ENCODE data around the gene CTSD. TPM values are rescaled to one million over a fixed set of nuclear protein-coding genes. Genes with fewer than 3 reads are reported as not detected.

CTSD gene
- total RNA-seq, 1 donor from 2014 or later = 986 TPM

DNA sequence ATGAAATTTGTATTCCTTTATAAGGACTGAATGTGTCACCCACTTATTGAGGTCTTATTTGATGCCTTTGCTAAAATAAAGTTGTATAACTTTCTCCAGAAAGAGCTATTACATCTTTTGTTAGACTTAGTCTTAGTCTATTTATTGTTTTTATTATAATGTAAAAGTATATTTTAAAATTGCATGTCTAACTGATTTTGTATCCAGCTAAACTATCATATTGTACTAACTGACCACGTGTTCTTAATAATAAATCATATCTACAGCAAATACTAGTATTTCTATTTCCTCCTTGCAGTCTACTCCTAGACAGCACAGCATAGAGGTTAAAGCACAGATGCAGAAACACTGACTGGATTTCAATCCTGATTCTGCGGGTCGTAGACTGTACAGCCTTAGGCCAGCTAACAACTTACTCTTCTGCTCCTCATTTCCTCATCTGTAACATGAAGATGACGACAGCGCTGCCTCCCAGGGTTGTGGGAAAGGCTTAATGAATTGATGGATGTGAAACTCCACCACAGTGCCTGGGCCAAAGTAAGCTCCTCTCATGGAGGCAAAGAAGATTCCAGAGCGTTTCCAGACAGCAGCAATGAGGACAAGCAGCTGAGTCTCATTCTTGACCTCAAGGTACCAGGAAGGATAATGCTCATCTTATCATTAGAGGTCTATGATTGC lies 26.5 kb downstream of the CTSD start:
- ATAC-seq (ENCODE audit: poor library complexity) = no peak
- intact Hi-C loops (cut with DNase I) = no loop called here
- no peak for DNase-seq

GRCh38 chr11:1736447-1736992 lies 27.2 kb downstream of the CTSD start:
- DNase-seq = no peak
- intact Hi-C loops (cut with DNase I) = no loop called here
- ATAC-seq (ENCODE audit: poor library complexity) = no peak

GRCh38 chr11:1735271-1735670 lies 28.5 kb downstream of the CTSD start:
- intact Hi-C loops (cut with DNase I) = no loop called here
- ATAC-seq (ENCODE audit: poor library complexity) = no peak
- no peak for DNase-seq

DNA sequence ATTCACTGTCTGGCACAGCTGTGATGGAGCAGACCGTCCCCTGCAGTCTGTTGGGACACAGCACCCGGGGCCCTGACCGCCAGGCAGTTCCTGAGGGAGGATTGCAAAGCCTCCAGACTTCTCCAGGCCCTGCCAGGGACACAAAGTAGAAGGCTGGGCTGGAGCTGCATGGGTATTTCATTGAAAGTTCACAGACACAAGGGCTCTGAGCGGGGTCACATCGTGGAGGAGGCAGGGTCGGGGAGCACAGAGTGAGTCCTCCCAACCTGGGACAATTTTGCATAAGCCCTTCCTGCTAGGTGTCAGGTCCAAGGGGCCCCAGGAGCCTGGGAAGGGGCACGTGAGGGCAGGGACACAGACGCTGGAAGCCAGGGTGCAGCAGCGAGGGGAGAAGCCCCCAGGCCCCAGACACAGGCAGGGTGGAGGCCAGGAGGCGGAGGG lies 29.1 kb downstream of the CTSD start:
- ATAC-seq (ENCODE audit: poor library complexity) = no peak
- DNase-seq = no peak
- intact Hi-C loops (cut with DNase I) = no loop called here

DNA sequence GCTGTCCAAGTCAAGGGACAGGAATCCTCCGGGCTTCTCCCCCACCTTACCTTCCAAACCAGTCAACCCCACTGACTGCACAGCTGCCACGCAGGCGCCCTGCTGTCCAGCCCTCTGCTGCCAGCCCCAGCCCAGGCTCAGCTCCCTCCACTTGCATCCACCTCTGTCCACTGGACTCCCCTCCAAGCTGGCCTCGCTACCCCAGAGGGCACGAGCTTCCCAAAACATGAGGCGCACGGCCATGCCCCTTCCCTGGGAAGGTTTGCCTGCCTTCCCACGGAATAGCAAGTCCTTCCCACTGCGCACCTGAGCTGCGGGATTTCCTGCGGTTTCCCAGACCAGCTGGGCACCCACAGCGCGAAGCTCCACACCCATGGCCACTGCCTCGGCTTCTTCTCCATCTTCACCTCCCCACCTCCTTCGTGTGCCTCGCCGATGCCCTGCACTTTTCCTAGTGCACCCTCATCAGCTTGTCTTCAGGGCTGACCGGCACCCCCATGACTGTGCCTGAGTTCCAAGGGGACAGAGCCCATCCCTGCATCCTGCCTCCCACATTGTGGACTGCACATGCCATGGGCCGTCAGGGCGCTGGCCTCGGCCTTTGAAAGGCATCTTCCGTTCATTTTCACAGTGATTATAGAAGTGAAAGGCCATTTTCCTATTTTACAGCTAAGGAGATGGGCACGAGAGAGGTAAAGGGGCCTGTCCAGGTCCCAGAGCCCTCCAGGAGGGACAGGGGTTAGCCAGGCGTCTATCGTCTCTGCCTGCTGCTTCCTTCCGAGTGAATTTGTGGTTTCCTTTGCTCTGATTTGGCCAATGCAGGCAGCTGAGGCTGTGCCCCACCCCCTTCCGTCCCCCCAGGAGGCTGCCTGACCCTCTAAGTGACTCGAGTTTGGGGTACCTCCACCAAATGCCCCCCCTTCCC lies 29.7 kb downstream of the CTSD start:
- ATAC-seq (ENCODE audit: poor library complexity) = no peak
- intact Hi-C loops (cut with DNase I) = no loop called here
- DNase-seq = no peak

DNA sequence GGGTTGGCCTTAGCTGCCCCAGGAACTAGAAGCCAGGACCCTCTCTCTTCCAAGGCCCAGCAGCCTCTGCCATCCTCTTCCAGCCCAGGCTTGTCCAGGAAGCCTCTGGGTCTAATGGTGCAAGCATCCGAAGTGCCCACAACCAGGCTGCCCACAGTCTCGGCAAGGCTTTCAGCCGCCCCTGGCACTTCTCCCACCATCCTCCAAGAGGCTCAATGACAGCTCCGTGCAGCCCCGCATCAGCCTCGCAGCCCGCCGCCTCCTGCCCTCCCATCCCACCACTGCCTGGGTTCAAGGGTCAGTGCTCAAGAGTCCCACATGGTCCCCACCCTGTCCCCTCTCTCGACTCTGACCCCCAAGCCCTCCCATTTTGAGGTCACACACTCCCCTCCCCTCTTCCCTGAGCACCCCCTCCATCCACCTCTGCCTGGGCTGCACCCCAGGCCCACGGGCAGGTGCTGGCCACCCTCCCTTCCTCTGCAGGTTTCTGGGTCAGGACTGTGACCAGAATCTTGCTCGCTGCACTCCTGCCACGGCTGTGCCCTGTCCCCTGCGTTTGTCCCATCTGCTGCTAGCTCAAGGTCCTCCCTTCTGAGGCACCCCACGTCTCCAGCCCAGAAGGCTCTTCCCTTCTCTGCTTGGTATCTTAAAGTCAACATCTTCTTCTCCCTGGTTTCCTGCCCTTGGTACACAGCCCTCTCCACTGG lies 30.6 kb downstream of the CTSD start:
- ATAC-seq (ENCODE audit: poor library complexity) = no peak
- intact Hi-C loops (cut with DNase I) = no loop called here

GRCh38 chr11:1732418-1733008 lies 31.2 kb downstream of the CTSD start:
- DNase-seq (no peak), ATAC-seq (ENCODE audit: poor library complexity) (no peak)
- intact Hi-C loops (cut with DNase I) = no loop called here

More for the DNA sequence above, 30.6 kb downstream of the CTSD start:
- DNase-seq = no peak

- intact Hi-C loops (cut with DNase I) = no loop called here
- DNase-seq (no peak), ATAC-seq (ENCODE audit: poor library complexity) (no peak)
Measured at GRCh38 chr11:1731451-1732059, 32.2 kb downstream of the CTSD start.

DNA sequence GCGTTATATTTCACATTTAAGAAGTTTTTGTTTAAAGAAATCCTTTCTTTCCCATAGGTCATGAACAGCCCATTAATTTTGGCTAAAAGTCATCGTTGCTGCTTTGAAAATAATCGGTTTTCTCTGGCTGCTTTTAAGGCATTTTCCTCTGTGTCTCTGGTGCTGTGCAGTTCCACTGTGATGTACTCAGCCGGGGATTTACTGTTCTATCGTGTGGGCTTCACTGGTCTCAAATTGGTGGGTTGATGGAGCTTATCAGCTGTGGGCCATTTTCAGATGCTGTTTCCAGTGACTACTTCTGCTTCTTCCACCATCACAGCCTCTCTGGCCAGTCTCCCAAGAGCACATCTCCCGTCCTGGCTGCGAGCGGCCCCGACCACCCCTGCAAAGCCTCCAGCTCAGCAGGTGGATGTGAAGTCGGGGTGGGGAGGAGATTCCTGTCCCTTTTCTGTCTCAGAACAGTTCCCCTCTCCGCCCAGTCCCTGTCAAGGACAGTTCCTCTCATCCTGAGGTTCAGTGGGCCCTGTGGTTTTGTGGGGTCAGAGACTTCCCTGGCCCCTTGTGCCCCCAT lies 33.6 kb downstream of the CTSD start:
- ATAC-seq (ENCODE audit: poor library complexity) = no peak
- intact Hi-C loops (cut with DNase I) = no loop called here
- no peak for DNase-seq

DNA sequence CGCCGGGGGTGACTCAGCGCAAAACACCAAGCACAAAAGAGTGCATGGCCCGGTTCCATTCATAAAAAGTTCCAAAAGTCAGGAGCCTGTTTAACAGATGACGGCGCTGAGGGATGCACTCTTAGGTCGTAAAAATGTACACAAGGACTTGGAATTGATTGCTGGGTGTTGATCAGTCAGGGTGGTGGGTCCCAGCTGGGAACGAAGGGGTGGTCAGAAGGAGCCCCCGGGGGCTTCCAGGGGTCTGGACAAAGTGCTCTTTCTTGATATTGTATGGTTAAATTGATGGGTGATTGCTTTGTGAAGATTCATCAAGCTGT lies 34.1 kb downstream of the CTSD start:
- ATAC-seq (ENCODE audit: poor library complexity) = no peak
- intact Hi-C loops (cut with DNase I) = no loop called here
- DNase-seq = no peak

DNA sequence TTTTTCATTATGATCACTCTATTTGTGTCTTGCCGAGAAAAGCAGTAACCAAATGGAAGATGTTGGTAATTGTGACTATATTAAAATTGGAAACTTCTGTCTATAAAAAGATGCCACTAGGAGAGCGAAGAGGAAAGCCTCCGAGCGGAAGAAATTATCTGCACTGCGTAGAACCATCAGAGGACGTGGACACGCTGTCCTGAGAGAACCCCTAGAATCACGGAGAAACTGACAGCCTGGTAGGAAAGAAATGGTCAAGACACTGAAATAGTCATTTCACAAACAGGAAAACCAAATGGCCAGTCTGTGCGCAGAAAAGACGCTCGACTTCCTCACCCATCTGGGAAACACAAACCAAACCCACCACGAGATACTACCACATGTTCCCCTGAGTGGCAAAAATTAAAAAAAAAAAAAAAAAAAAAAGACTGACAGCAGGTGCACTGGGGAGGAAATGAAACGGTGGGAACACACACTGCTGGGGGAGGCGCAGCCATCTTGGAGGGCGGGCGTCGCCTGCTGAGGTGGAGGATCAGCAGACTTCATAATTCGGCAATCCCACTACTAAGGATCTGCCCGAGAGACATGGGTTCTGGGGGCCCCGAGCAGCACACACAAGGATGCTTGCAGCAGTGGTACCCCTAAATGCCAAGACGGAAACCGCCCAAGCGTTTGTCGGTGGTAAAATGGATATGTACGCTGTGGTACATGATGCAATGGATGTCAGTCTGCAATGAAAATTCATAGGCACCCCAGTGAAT lies 34.6 kb downstream of the CTSD start:
- intact Hi-C loops (cut with DNase I) = no loop called here
- ATAC-seq (ENCODE audit: poor library complexity) = no peak
- no peak for DNase-seq

DNA sequence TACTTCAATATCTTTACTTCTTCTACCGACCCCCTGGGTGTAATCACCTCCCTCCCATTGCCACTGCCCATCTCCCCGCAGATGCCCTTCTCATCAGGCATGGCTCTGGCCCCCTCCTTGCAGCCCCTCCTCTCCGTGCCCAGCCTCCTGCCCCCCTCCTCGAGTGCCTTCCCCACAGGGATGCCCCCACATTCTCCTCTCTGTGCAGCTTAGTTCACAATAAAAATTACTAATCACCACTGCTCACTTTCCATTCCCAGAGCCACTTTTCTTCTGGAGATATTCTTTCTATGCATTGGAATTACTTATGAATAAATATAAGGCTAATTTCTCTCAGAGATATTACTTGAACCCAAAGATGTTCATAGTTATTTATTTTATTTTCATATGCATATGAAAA lies 35.4 kb downstream of the CTSD start:
- DNase-seq (no peak), ATAC-seq (ENCODE audit: poor library complexity) (no peak)
- intact Hi-C loops (cut with DNase I) = no loop called here

GRCh38 chr11:1727861-1728260 lies 35.9 kb downstream of the CTSD start:
- ATAC-seq (ENCODE audit: poor library complexity) (no peak), DNase-seq (no peak)
- intact Hi-C loops (cut with DNase I) = no loop called here

DNA sequence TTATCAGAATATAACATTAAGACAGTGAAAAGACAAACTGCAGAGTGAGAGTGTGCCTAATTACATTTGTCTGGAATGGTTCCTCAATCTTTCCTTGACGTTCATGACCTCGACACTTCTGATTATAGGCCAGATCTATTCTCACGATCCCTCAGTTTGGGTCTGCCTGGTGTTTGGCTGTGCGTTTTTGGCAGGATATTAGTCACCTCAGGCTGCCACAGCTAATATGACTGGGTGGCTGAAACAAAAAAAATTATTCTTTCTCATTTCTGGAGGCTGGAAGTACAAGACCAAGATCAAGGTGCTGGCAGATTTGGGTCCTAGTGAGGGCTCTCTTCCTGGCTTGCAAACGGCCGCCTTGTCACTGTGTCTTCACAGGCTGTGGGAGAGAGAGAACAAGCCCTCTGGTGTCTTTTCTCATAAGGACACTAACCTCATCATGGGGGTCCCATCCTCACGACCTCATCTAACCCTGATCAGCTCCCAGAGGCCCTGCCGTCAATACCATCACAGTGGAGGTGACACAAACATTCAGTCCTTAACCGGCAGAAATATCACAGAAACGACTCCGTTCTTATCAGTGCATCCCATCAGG lies 36.5 kb downstream of the CTSD start:
- no peak for ATAC-seq (ENCODE audit: poor library complexity)
- no peak for DNase-seq
- intact Hi-C loops (cut with DNase I) = no loop called here

DNA sequence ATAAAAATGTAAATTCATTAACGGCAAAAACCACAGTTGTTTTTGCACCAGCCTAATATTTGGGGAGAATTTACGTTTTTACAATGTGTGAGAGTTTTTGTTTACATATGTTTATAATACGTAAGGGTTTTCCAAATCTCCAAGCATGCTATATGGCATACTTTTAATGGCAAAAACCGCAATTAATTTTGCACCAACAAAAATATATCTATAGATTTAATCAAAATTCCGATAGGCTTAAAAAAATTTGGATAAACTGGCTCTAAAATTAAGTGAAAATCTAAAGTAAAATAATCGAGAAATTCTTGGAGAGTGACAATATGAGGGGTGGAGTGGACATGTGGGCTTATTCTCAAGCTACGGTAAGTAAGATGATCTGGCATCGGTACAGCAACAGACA lies 43.9 kb downstream of the CTSD start:
- ATAC-seq (ENCODE audit: poor library complexity) (no peak), DNase-seq (no peak)
- intact Hi-C loops (cut with DNase I) = no loop called here

GRCh38 chr11:1718326-1718725 lies 45.4 kb downstream of the CTSD start:
- intact Hi-C loops (cut with DNase I) = no loop called here
- ATAC-seq (ENCODE audit: poor library complexity) (no peak), DNase-seq (no peak)

- intact Hi-C loops (cut with DNase I) = no loop called here
- ATAC-seq (ENCODE audit: poor library complexity) = peak; percentile 83
- peak; percentile 71 for DNase-seq
Measured at GRCh38 chr11:1717745-1718144, 46.0 kb downstream of the CTSD start.
